Uterus (tissue), 2 donors: ENCODE measurements around the gene NECTIN1.

Experiments
- POLR2A ChIP-seq, 2 donors: fragments of 450-650 bp; IDR thresholded peaks; one replicate each; pipeline ENCODE4 v1.6.1; 2016; ENCODE audit warnings: antibody characterized with exemption in 2 of 2, mild to moderate bottlenecking in 1 of 2, moderate library complexity in 1 of 2
- TF ChIP-seq, protein P1 (sequence below), 4 experiments: fragments of 200-600 bp in 2 of 4; fragments of 450-650 bp in 2 of 4; sonication (generic) in 2 of 4; IDR thresholded peaks; one replicate each; pipeline ENCODE4 v1.5.1; 2016 to 2019; ENCODE audit warnings: antibody characterized with exemption in 4 of 4, mild to moderate bottlenecking in 2 of 4, moderate library complexity in 1 of 4

DNA sequence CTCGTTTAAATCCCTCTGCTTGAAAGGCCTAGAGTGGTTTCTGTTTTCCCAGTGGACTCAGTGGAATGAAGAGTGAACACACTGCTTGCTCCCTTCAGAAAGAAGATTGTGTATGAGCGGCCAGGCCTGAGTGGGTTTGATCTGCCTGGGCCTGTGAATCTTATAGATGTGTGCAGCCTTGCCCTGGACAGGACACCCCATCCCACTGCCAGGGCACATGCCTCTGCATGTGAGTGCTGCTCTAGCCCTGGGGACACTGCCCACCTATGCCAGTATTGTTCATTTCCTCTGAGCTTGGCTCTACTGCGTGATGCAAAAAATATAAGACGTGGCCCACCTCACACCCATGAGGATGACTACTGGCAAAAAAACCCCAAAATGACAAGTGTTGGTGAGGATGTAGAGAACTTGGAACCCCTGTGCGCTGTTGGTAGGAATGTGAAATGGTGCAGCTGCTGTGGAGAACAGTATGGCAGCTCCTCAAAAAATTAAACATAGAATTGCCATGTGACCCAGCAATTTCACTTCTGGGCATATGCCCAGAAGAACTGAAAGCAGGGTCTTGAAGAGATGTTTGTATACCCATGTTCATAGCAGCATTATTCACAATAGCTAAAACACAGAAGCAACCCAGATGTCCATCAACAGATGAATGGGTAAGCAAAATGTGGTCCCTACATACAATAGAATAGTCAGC lies 27.3 kb upstream of the NECTIN1 start:
- TF ChIP-seq, protein P1, sequence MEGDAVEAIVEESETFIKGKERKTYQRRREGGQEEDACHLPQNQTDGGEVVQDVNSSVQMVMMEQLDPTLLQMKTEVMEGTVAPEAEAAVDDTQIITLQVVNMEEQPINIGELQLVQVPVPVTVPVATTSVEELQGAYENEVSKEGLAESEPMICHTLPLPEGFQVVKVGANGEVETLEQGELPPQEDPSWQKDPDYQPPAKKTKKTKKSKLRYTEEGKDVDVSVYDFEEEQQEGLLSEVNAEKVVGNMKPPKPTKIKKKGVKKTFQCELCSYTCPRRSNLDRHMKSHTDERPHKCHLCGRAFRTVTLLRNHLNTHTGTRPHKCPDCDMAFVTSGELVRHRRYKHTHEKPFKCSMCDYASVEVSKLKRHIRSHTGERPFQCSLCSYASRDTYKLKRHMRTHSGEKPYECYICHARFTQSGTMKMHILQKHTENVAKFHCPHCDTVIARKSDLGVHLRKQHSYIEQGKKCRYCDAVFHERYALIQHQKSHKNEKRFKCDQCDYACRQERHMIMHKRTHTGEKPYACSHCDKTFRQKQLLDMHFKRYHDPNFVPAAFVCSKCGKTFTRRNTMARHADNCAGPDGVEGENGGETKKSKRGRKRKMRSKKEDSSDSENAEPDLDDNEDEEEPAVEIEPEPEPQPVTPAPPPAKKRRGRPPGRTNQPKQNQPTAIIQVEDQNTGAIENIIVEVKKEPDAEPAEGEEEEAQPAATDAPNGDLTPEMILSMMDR (IDR thresholded peaks at IDR 0.05), result no peak
- TF ChIP-seq POLR2A (IDR thresholded peaks at IDR 0.05), result no peak
